ENCODE data around the gene ZNF91.
"Not testable (repeated sequence)": the region's sequence is repeated elsewhere in the genome, so short reads cannot be mapped to it uniquely, and the experiment has no call there.

Gene ZNF91

GRCh38 chr19:23395041-23395721, at the start of gene ZNF91:
Gene ZNF91, minus strand, starts transcription at chr19:23395471. Its CDS starts 117 bp downstream, at chr19:23395354.
- DNase-seq: peak; percentile 86

GRCh38 chr19:23440791-23441190, 45.5 kb upstream of the ZNF91 start:
- DNase-seq: no peak

- no peak for DNase-seq
Observed at GRCh38 chr19:23440207-23440606, 44.9 kb upstream of the ZNF91 start.

- DNase-seq: no peak
Observed at GRCh38 chr19:23439623-23440022, 44.4 kb upstream of the ZNF91 start.

- DNase-seq: no peak
Observed at GRCh38 chr19:23437901-23438300, 42.6 kb upstream of the ZNF91 start.

- no peak for DNase-seq
Observed at GRCh38 chr19:23436944-23437343, 41.7 kb upstream of the ZNF91 start.

GRCh38 chr19:23436318-23436717, 41.0 kb upstream of the ZNF91 start:
- no peak for DNase-seq

GRCh38 chr19:23420824-23421223, 25.6 kb upstream of the ZNF91 start:
- no peak for DNase-seq

GRCh38 chr19:23419261-23419660, 24.0 kb upstream of the ZNF91 start:
- not testable (repeated sequence) for DNase-seq

- DNase-seq: no peak
Observed at GRCh38 chr19:23415561-23416191, 20.4 kb upstream of the ZNF91 start.

GRCh38 chr19:23415034-23415433, 19.8 kb upstream of the ZNF91 start:
- no peak for DNase-seq

- DNase-seq: no peak
Observed at GRCh38 chr19:23410155-23410554, 14.9 kb upstream of the ZNF91 start.

- no peak for DNase-seq
Observed at GRCh38 chr19:23409392-23410048, 14.2 kb upstream of the ZNF91 start.

- DNase-seq: no peak
Observed at GRCh38 chr19:23407616-23408133, 12.4 kb upstream of the ZNF91 start.

GRCh38 chr19:23406721-23407120, 11.4 kb upstream of the ZNF91 start:
- DNase-seq: no peak

GRCh38 chr19:23406091-23406490, 10.8 kb upstream of the ZNF91 start:
- no peak for DNase-seq

- DNase-seq: no peak
Observed at GRCh38 chr19:23404676-23405075, 9.4 kb upstream of the ZNF91 start.

- no peak for DNase-seq
Observed at GRCh38 chr19:23403581-23404324, 8.5 kb upstream of the ZNF91 start.

- no peak for DNase-seq
Observed at GRCh38 chr19:23403052-23403451, 7.8 kb upstream of the ZNF91 start.

- no peak for DNase-seq
Observed at GRCh38 chr19:23402388-23402787, 7.1 kb upstream of the ZNF91 start.

GRCh38 chr19:23401086-23401610, 5.9 kb upstream of the ZNF91 start:
- no peak for DNase-seq

GRCh38 chr19:23399443-23399842, 4.2 kb upstream of the ZNF91 start:
- no peak for DNase-seq

- not testable (repeated sequence) for DNase-seq
Observed at GRCh38 chr19:23395722-23396117, 449 bp upstream of the ZNF91 start.

Measured in amniotic stem cell (primary cell).